GM21825 (cell line): ENCODE data around the gene QRSL1.
"Not testable (repeated sequence)": the region's sequence is repeated elsewhere in the genome, so short reads cannot be mapped to it uniquely, and the experiment has no call there.

Source experiments
- ATAC-seq: cut with Tn5 transposase; IDR thresholded peaks from one replicate; pipeline ENCODE4 v1.9.1; 2021; ENCODE audit warnings: mild to moderate bottlenecking, moderate library complexity; ENCODE audit not compliant: unreplicated experiment

QRSL1 gene

GRCh38 chr6:106674541-106675229 lies 45.3 kb downstream of the QRSL1 start:
- ATAC-seq = no peak

DNA sequence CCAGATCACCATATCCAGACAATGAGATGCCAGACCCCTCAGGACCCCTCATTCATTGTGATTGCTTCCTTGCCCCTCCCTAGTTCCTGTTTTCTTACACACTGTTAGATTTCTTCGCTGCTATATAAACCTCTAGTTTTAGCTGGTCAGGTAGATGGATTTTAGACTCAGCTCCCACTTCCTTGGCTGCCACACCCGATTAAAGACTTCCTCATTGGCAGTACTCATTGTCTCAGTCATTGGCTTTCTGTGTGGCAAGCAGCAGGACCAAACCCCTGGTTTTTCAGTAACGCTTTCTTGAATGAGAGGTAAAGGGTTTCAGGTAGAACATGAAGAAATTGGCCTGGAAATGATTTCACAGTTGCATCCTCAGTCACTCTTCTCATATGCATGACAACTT lies 47.9 kb downstream of the QRSL1 start:
- no peak for ATAC-seq

DNA sequence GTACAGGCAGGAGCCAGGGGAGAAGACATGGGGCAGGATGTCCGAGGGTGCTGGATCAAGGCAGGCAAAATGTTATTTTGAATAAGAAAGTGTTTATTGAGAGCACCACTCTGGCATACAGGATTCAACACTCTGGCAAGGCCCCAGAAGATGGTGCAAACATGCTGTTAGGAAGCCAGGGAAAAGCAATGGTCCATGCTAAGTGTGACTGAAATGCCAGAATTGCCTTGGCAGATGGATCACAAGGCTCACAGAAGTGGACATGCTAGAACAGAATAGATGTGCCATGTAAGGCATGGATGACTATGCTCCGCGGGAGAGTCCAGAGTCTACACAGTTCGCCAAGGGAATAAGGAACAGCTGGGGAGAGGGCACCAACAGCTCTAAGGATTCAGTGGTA lies 54.6 kb downstream of the QRSL1 start:
- no peak for ATAC-seq

GRCh38 chr6:106685833-106686232 lies 56.5 kb downstream of the QRSL1 start:
- no peak for ATAC-seq

DNA sequence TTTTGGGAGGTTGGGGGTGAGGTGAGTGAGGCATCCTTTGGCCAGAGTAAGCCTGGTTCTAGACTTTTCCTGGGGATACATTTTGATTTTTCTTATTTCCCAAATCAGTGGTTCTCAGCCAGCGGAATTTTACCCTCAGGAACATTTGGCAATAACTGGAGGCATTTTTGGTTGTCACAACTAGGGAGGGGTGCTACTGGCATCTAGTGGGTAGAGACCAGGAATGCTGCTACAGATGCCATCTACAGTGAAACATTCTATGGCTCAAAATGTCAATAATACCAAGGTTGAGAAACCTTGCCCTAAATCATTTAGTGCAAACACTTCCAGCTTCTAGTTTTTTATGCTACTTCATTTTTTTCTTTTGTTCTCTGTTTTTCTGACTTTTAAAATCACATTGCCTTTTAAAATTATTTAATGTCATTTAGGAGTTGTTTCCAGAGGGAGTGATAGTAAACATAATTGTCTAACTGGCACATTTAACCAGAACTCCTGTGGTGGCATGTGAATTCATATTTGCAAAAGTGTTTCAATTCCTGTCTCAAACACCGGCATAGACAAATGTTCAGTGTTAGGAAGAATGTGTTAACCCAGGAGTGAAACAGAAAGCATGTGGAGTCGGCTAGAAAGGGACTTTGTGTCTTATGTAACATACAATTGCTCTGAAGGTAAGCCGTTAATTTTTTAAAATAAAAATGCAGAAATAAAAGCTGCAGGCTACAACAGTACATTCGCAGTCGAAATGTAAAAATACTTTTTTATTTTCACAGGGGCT lies 59.0 kb downstream of the QRSL1 start:
- ATAC-seq = no peak

- no peak for ATAC-seq
Measured at GRCh38 chr6:106692112-106692818, 62.9 kb downstream of the QRSL1 start.

GRCh38 chr6:106692819-106693208 lies 63.4 kb downstream of the QRSL1 start:
- ATAC-seq = no peak

DNA sequence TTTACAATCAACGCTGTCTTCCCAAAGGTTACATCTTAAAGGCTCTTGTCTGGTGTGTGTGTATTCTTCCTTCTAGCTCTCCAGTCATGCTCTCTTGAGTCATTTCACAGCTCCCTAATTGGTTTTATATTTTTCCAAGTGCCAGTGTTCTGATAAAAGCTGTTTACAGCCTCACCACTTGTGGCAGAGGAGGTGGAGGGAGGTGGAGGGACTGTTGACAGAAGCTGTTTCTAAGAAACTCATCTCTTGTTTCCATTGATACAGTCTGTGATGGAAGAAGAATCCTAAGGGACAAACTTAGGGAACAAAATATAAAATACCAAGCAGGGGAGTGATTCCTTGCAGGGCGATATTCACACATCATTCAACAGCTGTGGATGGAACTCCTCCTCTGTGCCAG lies 64.0 kb downstream of the QRSL1 start:
- ATAC-seq = no peak

DNA sequence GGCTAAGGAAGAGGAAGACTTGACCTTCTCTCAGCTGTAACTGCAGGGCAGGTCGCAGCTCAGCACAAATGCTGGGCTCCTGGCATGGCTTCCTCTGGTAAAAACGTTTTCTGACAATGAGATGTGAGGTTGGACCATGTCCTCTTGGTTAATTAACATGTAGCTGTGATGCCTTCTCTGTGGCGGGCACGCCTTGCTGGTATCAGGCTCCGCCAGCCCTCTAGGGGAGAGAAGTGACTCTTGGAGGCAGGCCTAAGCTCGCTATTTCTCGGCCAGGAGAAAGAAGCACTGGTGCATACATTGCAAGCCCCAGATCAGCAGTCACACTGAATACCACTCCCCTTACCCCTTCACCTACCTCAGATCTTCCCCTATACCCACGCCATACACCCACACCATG lies 65.0 kb downstream of the QRSL1 start:
- no peak for ATAC-seq

DNA sequence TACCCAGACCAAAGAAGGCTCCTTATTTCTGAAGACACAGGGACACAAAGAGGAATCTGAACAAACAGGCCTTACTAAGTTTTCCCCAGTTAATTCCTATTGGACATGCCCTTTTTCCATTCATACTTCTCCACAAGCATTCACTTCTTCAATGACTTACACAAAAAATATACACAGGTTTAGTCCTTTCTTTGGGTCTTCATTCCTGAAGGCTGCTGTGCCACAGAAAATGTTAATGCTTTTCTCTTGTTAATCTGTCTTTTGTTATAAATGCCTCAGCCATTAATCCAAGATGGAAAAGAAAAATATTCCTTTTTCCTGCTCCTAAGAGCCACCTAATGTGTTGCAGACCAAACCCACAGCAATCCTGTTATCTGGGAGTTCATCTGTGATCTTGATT lies 71.2 kb downstream of the QRSL1 start:
- ATAC-seq = no peak

DNA sequence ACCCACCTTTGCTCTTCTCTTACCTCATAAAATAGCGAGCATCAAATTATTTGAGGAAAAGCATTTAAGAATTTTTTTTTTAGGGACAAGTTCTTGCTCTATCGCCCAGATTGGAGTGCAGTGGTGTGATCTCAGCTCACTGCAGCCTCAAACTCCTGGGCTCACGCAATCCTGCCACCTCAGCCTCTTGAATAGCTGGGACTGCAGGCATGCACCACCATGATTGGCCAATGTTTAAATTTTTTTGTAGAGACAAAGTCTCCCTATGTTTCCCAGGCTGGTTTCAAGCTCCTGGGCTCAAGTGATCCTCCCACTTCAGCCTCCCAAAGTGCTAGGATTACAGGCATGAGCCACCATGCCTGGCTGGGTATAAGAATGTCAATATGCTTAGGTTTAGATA lies 71.8 kb downstream of the QRSL1 start:
- ATAC-seq = not testable (repeated sequence)

DNA sequence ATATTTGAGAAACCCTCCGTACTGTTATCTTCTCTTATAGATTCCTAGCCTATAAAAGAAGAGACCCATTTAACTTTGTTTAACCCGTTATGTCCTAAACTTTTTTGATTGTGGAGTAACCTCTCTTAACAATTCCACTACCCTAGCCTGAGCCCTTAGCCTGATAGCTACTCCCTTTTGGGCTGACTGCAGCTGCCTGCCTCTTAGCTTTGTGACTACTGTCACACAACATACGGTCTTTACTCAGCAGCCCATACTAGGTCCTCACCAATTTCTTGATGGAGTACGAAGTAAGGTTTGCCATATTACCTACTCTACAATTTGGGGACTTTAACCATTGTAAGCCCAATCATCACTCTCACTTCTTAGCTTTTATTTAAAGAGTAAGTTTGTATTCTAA lies 72.7 kb downstream of the QRSL1 start:
- peak; percentile 45 for ATAC-seq

- peak; percentile 98 for ATAC-seq
Measured at GRCh38 chr6:106702451-106703110, 73.2 kb downstream of the QRSL1 start.

DNA sequence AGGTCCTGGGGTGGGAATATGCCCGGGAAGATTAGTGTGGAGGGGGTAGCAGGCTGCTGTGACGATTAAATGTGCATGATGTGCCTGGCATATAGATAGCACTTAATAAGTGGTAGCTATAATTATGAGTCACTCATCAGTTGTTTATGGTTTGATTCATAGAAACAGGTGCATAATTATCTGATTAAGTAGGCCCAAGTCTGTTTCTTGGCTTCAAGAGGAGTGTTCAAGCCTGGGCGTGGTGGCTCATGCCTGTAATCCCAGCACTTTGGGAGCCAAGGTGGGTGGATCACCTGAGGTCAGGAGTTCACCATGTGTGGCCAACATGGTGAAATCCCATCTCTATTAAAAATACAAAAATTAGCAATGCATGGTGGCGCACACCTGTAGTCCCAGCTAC lies 74.9 kb downstream of the QRSL1 start:
- no peak for ATAC-seq

GRCh38 chr6:106705156-106705555 lies 75.8 kb downstream of the QRSL1 start:
- no peak for ATAC-seq

DNA sequence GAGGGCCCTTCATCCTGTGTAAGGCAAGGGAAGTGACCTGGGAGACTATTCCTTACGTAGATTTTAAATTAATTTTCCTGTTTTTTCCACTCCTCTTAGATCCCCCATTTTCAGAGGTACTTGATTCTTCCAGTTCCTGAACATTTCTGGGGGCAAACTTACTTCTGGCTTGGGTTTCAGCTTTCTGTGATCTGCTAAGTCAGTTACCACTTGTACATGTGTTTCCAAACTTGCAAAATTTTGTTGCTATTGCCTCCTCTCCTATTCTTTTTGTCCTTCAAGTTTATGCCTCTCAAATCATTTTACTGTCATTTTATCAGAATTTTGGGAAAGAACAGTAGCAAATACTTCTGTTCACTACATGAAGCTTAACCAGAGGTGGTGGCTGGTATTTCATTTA lies 81.2 kb downstream of the QRSL1 start:
- no peak for ATAC-seq

- ATAC-seq = no peak
Measured at GRCh38 chr6:106714281-106714680, 84.9 kb downstream of the QRSL1 start.

GRCh38 chr6:106715922-106716321 lies 86.5 kb downstream of the QRSL1 start:
- ATAC-seq = no peak

- ATAC-seq = no peak
Measured at GRCh38 chr6:106716966-106717365, 87.6 kb downstream of the QRSL1 start.
